K562 (cell line): ENCODE measurements around the gene ZNF615. TPM values are rescaled to one million over a fixed set of nuclear protein-coding genes. Genes with fewer than 3 reads are reported as not detected.

Experiments
- ATAC-seq: fragments of 200-7000 bp; cut with Tn5 transposase; 3 replicates; pipeline ENCODE4 v1.9.1; 2020; ENCODE audit warnings: moderate library complexity
- BruUV-seq: library from RNA; stranded (reverse); fragments of 400-500 nt; replicated peaks from 2 replicates; lab custom pipeline; 2021; lab: Mats Ljungman, UMichigan
- CTCF ChIA-PET: fragments of 300-600 bp; formaldehyde crosslinking; extraction: SDS; loops from one replicate; lab custom pipeline; 2021; ENCODE audit warnings: low intra/inter-chr PET ratio; lab: Yijun Ruan, JAX
- POLR2A ChIA-PET: fragments of 300-600, 350-650 bp; sonication (Branson Sonifier 250); formaldehyde crosslinking; extraction: SDS; loops from one replicate; lab custom pipeline; 2021; ENCODE audit warnings: antibody characterized with exemption, inconsistent platforms; lab: Yijun Ruan, JAX
- DNase-seq, 4 experiments: peaks; one replicate each; pipeline versions ENCODE4 v3.0.0 to v3.0.0-alpha.2; 2011 to 2018; ENCODE audit warnings: low spot score in 3 of 4, mixed read lengths in 3 of 4; ENCODE audit errors: extremely low read depth in 1 of 4
- FAIRE-seq: peaks from 2 replicates; lab custom pipeline; 2011; peaks lifted over from hg19 to GRCh38; lab: Jason Lieb, UNC
- H2AFZ ChIP-seq: 2 replicates; pipeline ENCODE4 v1.6.0; 2011; ENCODE audit warnings: low read depth, low read length, control low read depth, inconsistent platforms
- H3K27ac ChIP-seq: fragments of 200-600 bp; 3 replicates; pipeline ENCODE4 v1.8.0; 2011; ENCODE audit warnings: low read depth, mild to moderate bottlenecking, control low read depth, inconsistent platforms, low read length, moderate library complexity, mixed read lengths; ENCODE audit errors: extremely low read depth
- H3K27me3 ChIP-seq, 2 experiments: fragments of 300-600 bp in 1 of 2; 2 replicates in 1 of 2; 3 replicates in 1 of 2; pipeline versions ENCODE4 v1.6.0 to v1.8.0; 2011; ENCODE audit warnings: inconsistent platforms in 2 of 2, low read length in 2 of 2, mild to moderate bottlenecking in 1 of 2, mixed read lengths in 1 of 2, moderate library complexity in 1 of 2; ENCODE audit not compliant: control insufficient read depth in 2 of 2, insufficient read depth in 2 of 2
- H3K36me3 ChIP-seq: fragments of 300-600 bp; 3 replicates; pipeline ENCODE4 v1.8.0; 2011; ENCODE audit warnings: mild to moderate bottlenecking, low read length, inconsistent platforms; ENCODE audit not compliant: control insufficient read depth, insufficient read depth
- H3K4me1 ChIP-seq, 2 experiments: fragments of 200-600 bp in 1 of 2; replicated peaks in 1 of 2; 2 replicates in 1 of 2; 3 replicates in 1 of 2; pipeline versions ENCODE4 v1.5.1 to v1.8.0; 2011; ENCODE audit warnings: inconsistent platforms in 2 of 2, low read length in 2 of 2, mild to moderate bottlenecking in 1 of 2, mixed read lengths in 1 of 2, moderate library complexity in 1 of 2; ENCODE audit not compliant: control insufficient read depth in 2 of 2, insufficient read depth in 2 of 2
- H3K4me2 ChIP-seq: 2 replicates; pipeline ENCODE4 v1.6.1; 2011; ENCODE audit warnings: low read length, control low read depth, inconsistent platforms, mixed read lengths; ENCODE audit not compliant: insufficient read depth
- H3K4me3 ChIP-seq: fragments of 200-600 bp; sonication (generic), shearing (Covaris generic); 2 replicates; pipeline ENCODE4 v1.5.1; 2016; ENCODE audit warnings: control low read depth, inconsistent platforms
- H3K79me2 ChIP-seq: fragments of 200-600 bp; 3 replicates; pipeline ENCODE4 v1.8.0; 2011; ENCODE audit warnings: low read length, inconsistent platforms; ENCODE audit not compliant: control insufficient read depth, insufficient read depth
- H3K9ac ChIP-seq, 2 experiments: 2 replicates each; pipeline versions ENCODE4 v1.6.0 to v1.6.1; 2011; ENCODE audit warnings: low read depth in 2 of 2, low read length in 2 of 2, control low read depth in 1 of 2, inconsistent platforms in 1 of 2, mild to moderate bottlenecking in 1 of 2, mixed read lengths in 1 of 2; ENCODE audit not compliant: insufficient read depth in 1 of 2
- H3K9me1 ChIP-seq: one replicate; pipeline ENCODE4 v1.6.0; 2011; ENCODE audit warnings: inconsistent platforms, mild to moderate bottlenecking, low read length, moderate library complexity; ENCODE audit not compliant: control insufficient read depth, insufficient read depth
- H3K9me3 ChIP-seq: replicated peaks from 2 replicates; pipeline ENCODE4 v1.5.1; 2011; ENCODE audit warnings: low read depth, low read length, inconsistent platforms; ENCODE audit not compliant: control insufficient read depth, insufficient read depth
- H4K20me1 ChIP-seq: replicated peaks from 2 replicates; pipeline ENCODE4 v1.6.1; 2011; ENCODE audit warnings: low read length, inconsistent platforms, mixed read lengths; ENCODE audit not compliant: control insufficient read depth, insufficient read depth
- ARID1B ChIP-seq: fragments of 450-650 bp; IDR thresholded peaks from 2 replicates; pipeline ENCODE4 v1.6.1; 2016; ENCODE audit warnings: antibody characterized with exemption, mild to moderate bottlenecking, inconsistent platforms
- CTBP1 ChIP-seq: fragments of 450-650 bp; IDR thresholded peaks from 2 replicates; pipeline ENCODE4 v1.6.1; 2016; ENCODE audit warnings: borderline replicate concordance
- MEF2D ChIP-seq: conservative IDR thresholded peaks from 2 replicates; pipeline ENCODE4 v1.6.1; 2016; ENCODE audit warnings: low read depth, missing genetic modification characterization, missing compliant biosample characterization
- MTF1 ChIP-seq: fragments of 250-450 bp; sonication (Bioruptor Pico); IDR thresholded peaks from 2 replicates; pipeline ENCODE4 v1.9.0; 2021; ENCODE audit warnings: moderate library complexity, mild to moderate bottlenecking, inconsistent platforms, borderline replicate concordance
- NFIC ChIP-seq: fragments of 450-650 bp; IDR thresholded peaks from 2 replicates; pipeline ENCODE4 v1.6.1; 2017; ENCODE audit warnings: mild to moderate bottlenecking, inconsistent platforms
- PTBP1 ChIP-seq: fragments of 200-400 bp; formaldehyde crosslinking; IDR thresholded peaks from 2 replicates; pipeline ENCODE4 v1.6.1; 2017; ENCODE audit warnings: low read depth, low read length
- RUNX1 ChIP-seq: sonication (generic); IDR thresholded peaks from 2 replicates; pipeline ENCODE4 v1.6.1; 2016; ENCODE audit warnings: antibody characterized with exemption, low read depth
- SAFB2 ChIP-seq: fragments of 200-400 bp; formaldehyde crosslinking; IDR thresholded peaks from 2 replicates; pipeline ENCODE4 v1.6.1; 2018; ENCODE audit warnings: borderline replicate concordance, low read length, low read depth, moderate library complexity; ENCODE audit not compliant: severe bottlenecking
- SETDB1 ChIP-seq: IDR thresholded peaks from one replicate; pipeline ENCODE4 v1.6.1; 2012; ENCODE audit warnings: low read length, control low read depth, inconsistent platforms
- SMARCB1 ChIP-seq: IDR thresholded peaks from 2 replicates; pipeline ENCODE4 v1.6.1; 2011; ENCODE audit warnings: improper control_type of control experiment, low read depth; ENCODE audit not compliant: insufficient read length
- SP1 ChIP-seq: sonication (generic); formaldehyde crosslinking; IDR thresholded peaks from 2 replicates; pipeline ENCODE4 v1.8.1; 2022; ENCODE audit warnings: mild to moderate bottlenecking, missing genetic modification reagents
- ZKSCAN8 ChIP-seq: fragments of 200-800 bp; sonication (Bioruptor generic); IDR thresholded peaks from 2 replicates; pipeline ENCODE4 v1.6.1; 2016; ENCODE audit warnings: missing genetic modification characterization, missing compliant biosample characterization
- ZNF282 ChIP-seq: sonication (generic); formaldehyde crosslinking; IDR thresholded peaks from 2 replicates; pipeline ENCODE4 v1.8.1; 2023; ENCODE audit warnings: missing genetic modification reagents
- WGBS: fragments of 100-300 bp; shearing (Covaris generic); methylation state at CpG from one replicate; pipeline ENCODE4 v1.1.6; 2016; ENCODE audit warnings: low coverage, mixed read lengths; ENCODE audit not compliant: insufficient coverage; ENCODE audit errors: missing lambda C conversion rate; 5-methylcytosine and 5-hydroxymethylcytosine counted together
- in situ Hi-C: fragments of 300-500 bp; cut with MboI; formaldehyde crosslinking; loops from 4 replicates; pipeline ENCODE4 v1.15.0; 2018; ENCODE audit warnings: inconsistent platforms, mixed read lengths
- intact Hi-C: fragments of 100-400 bp; cut with micrococcal nuclease; formaldehyde crosslinking; loops from 2 replicates; pipeline ENCODE4 v1.14.2; 2022
- polyA plus RNA-seq, 8 experiments: library from polyadenylated mRNA; depleted of rRNA in 4 of 8; stranded (reverse) in 5 of 8; unstranded in 3 of 8; fragments of >200 nt; fragmentation: Nextera tagmentation in 2 of 8; fragmentation: Illumina TruSeq in 1 of 8; extraction: Ambion mirVana in 2 of 8; extraction: Trizol in 1 of 8; gene quantifications; 2 replicates each; pipeline versions ENCODE4 v1.2.1 to v1.2.3, GENCODE V29; 2011 to 2014; ENCODE audit warnings: inconsistent platforms in 1 of 8, missing spikeins in 1 of 8
- total RNA-seq, 7 experiments: library from RNA; depleted of rRNA in 6 of 7; stranded (reverse); fragments of >200 nt in 6 of 7; fragmentation: Illumina TruSeq in 2 of 7; extraction: Trizol in 2 of 7; gene quantifications; 2 replicates each; pipeline versions ENCODE4 v1.2.1 to v1.2.3, GENCODE V29; 2011 to 2021; ENCODE audit warnings: low replicate concordance in 1 of 7
- TF ChIP-seq, protein P1 (sequence below): fragments of 450-650 bp; formaldehyde crosslinking; IDR thresholded peaks from 2 replicates; pipeline ENCODE4 v1.4.0; 2020; ENCODE audit warnings: mild to moderate bottlenecking, moderate library complexity
- TF ChIP-seq, protein P2 (sequence below): sonication (generic); IDR thresholded peaks from 2 replicates; pipeline ENCODE4 v1.6.1; 2016
- TF ChIP-seq, protein P3 (sequence below): fragments of 250-450 bp; sonication (Bioruptor Pico); IDR thresholded peaks from 2 replicates; pipeline ENCODE4 v1.5.1; 2021; ENCODE audit warnings: mild to moderate bottlenecking
- TF ChIP-seq, protein P4 (sequence below), 3 experiments: fragments of 200-800 bp in 1 of 3; sonication (Bioruptor generic) in 1 of 3; sonication (generic) in 1 of 3; formaldehyde crosslinking in 1 of 3; IDR thresholded peaks; 2 replicates each; pipeline versions ENCODE4 v1.6.1 to v1.8.0; 2016 to 2022; ENCODE audit warnings: mild to moderate bottlenecking in 2 of 3, missing compliant biosample characterization in 2 of 3, missing genetic modification characterization in 2 of 3, missing genetic modification reagents in 1 of 3
- TF ChIP-seq, protein P5 (sequence below): IDR thresholded peaks from 3 replicates; pipeline ENCODE4 v1.6.1; 2011; ENCODE audit warnings: borderline replicate concordance, mild to moderate bottlenecking; ENCODE audit not compliant: insufficient read length, insufficient read depth

ZNF615 gene
- total and polyA plus RNA-seq, 9 of the 15 experiments (the other 6 are each of a cell fraction or from before 2014, with no cell fraction given): 1.2 to 4.4 (median 2.7) TPM

DNA sequence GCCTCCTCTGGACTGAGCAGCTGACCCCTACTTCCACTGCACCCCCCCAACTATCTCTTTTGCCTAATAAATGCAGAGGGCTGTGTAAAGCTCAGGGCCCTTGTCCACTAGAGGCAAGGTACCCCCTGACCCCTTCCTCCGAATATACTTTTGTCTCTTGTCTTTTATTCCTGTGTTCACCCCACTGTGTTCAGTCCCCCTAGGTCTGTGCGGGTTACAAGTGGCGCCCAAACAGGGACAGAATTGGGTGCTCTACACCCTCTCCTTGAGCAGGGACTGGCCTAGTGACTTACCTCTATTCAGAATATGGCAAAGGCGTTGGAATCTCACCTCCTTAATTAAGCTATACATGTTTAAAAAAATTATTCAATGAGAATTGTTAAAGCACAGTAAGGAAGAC lies 36.4 kb downstream of the ZNF615 start:
- Histone ChIP-seq H3K27ac (no peak overlapping the region), H3K9ac (no peak overlapping the region), H3K4me1 (no peaks in the 10 kb centered on the region), H3K9me1 (no peaks in the 10 kb centered on the region), H4K20me1 (no peaks in the 10 kb centered on the region), H3K4me3 (no peak overlapping the region), H3K27me3 (no peaks in the 10 kb centered on the region), H2AFZ (no peak overlapping the region), H3K36me3 (0 out of 3 replicates have a peak, but pooled peaks cover 2% of the 10 kb centered on the region), H3K9me3 (peaks cover 15% of the 10 kb centered on the region), H3K79me2 (no peaks in the 10 kb centered on the region), H3K4me2 (no peak overlapping the region)
- CTCF ChIA-PET: no interaction called here
- in situ Hi-C loops: no loop called here
- FAIRE-seq (no peak), ATAC-seq (no peak), DNase-seq (peak in 1 of 4 experiments; percentile 32)
- BruUV-seq: no TSS peak
- intact Hi-C loops: no loop called here
- POLR2A ChIA-PET: no interaction called here
- 21% methylated on average over 4 of the region's 4 CpGs for WGBS
- TF ChIP-seq NFIC (no peak), SETDB1 (no peak), RUNX1 (no peak), PTBP1 (no peak), SP1 (CRISPR knock-in tag) (no peak), CTBP1 (no peak), ZKSCAN8 (no peak), ARID1B (no peak), MEF2D (tag) (no peak), SAFB2 (no peak), SMARCB1 (no peak), MTF1 (CRISPR knock-in tag) (no peak), ZNF282 (CRISPR knock-in tag) (no peak)
- TF ChIP-seq, protein P1, sequence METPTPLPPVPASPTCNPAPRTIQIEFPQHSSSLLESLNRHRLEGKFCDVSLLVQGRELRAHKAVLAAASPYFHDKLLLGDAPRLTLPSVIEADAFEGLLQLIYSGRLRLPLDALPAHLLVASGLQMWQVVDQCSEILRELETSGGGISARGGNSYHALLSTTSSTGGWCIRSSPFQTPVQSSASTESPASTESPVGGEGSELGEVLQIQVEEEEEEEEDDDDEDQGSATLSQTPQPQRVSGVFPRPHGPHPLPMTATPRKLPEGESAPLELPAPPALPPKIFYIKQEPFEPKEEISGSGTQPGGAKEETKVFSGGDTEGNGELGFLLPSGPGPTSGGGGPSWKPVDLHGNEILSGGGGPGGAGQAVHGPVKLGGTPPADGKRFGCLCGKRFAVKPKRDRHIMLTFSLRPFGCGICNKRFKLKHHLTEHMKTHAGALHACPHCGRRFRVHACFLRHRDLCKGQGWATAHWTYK (CRISPR knock-in tag): no peak
- TF ChIP-seq, protein P2, sequence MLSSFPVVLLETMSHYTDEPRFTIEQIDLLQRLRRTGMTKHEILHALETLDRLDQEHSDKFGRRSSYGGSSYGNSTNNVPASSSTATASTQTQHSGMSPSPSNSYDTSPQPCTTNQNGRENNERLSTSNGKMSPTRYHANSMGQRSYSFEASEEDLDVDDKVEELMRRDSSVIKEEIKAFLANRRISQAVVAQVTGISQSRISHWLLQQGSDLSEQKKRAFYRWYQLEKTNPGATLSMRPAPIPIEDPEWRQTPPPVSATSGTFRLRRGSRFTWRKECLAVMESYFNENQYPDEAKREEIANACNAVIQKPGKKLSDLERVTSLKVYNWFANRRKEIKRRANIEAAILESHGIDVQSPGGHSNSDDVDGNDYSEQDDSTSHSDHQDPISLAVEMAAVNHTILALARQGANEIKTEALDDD: no peak
- TF ChIP-seq, protein P3, sequence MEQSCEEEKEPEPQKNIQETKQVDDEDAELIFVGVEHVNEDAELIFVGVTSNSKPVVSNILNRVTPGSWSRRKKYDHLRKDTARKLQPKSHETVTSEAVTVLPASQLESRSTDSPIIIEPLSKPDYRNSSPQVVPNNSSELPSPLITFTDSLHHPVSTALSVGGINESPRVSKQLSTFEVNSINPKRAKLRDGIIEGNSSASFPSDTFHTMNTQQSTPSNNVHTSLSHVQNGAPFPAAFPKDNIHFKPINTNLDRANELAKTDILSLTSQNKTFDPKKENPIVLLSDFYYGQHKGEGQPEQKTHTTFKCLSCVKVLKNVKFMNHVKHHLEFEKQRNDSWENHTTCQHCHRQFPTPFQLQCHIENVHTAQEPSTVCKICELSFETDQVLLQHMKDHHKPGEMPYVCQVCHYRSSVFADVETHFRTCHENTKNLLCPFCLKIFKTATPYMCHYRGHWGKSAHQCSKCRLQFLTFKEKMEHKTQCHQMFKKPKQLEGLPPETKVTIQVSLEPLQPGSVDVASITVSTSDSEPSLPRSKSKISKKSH (CRISPR knock-in tag): peak; percentile 44; the same call in 1 of the 2 replicates
- TF ChIP-seq, protein P4, sequence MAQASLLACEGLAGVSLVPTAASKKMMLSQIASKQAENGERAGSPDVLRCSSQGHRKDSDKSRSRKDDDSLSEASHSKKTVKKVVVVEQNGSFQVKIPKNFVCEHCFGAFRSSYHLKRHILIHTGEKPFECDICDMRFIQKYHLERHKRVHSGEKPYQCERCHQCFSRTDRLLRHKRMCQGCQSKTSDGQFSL (CRISPR knock-in tag; IDR thresholded peaks at IDR 0.05): peak; percentile 60; the same call in 1 of the 2 replicates
- TF ChIP-seq, protein P4 (tag; IDR thresholded peaks at IDR 0.05): no peak
- TF ChIP-seq, protein P5, sequence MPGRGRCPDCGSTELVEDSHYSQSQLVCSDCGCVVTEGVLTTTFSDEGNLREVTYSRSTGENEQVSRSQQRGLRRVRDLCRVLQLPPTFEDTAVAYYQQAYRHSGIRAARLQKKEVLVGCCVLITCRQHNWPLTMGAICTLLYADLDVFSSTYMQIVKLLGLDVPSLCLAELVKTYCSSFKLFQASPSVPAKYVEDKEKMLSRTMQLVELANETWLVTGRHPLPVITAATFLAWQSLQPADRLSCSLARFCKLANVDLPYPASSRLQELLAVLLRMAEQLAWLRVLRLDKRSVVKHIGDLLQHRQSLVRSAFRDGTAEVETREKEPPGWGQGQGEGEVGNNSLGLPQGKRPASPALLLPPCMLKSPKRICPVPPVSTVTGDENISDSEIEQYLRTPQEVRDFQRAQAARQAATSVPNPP: no peak
